GM23338 (cell line): Measurements from ENCODE around the gene BANP.

Experiments
- CTCF ChIP-seq, 2 experiments: fragments of 200-600 bp in 1 of 2; sonication (generic) in 1 of 2; conservative IDR thresholded peaks; 2 replicates each; pipeline versions ENCODE4 v1.5.1 to v1.6.1; 2016 to 2017; ENCODE audit warnings: antibody characterized with exemption in 2 of 2, low read depth in 2 of 2, mild to moderate bottlenecking in 2 of 2, moderate library complexity in 1 of 2
- EZH2 ChIP-seq: fragments of 200-600 bp; sonication (generic); IDR thresholded peaks from one replicate; pipeline ENCODE4 v1.8.0; 2017; ENCODE audit warnings: antibody characterized with exemption, mild to moderate bottlenecking, low read depth; ENCODE audit not compliant: unreplicated experiment
- EZH2phosphoT487 ChIP-seq: fragments of 200-600 bp; sonication (generic); IDR thresholded peaks from one replicate; pipeline ENCODE4 v1.8.1; 2018; ENCODE audit warnings: antibody characterized with exemption; ENCODE audit not compliant: unreplicated experiment
- JUNB ChIP-seq: IDR thresholded peaks from one replicate; pipeline ENCODE4 v1.6.1; 2016; ENCODE audit warnings: antibody characterized with exemption; ENCODE audit not compliant: unreplicated experiment
- POLR2AphosphoS5 ChIP-seq: IDR thresholded peaks from 2 replicates; pipeline ENCODE4 v1.6.1; 2016; ENCODE audit warnings: antibody characterized with exemption, low read depth
- REST ChIP-seq: IDR thresholded peaks from one replicate; pipeline ENCODE4 v1.6.1; 2018; ENCODE audit warnings: antibody characterized with exemption; ENCODE audit not compliant: unreplicated experiment

- no peak for TF ChIP-seq CTCF (conservative IDR thresholded peaks at IDR 0.05; ENCODE audit: low read depth in 2 of 2)
- no peak for TF ChIP-seq EZH2
- no peak for TF ChIP-seq REST
- TF ChIP-seq JUNB = no peak
- no peak for TF ChIP-seq EZH2phosphoT487
- TF ChIP-seq POLR2AphosphoS5 = no peak
Measured at GRCh38 chr16:88056212-88056611, 105.0 kb downstream of the BANP start.
